GM12864 (cell line): ENCODE measurements around the gene PLEKHO2.
A peak's percentile ranks its signal among the peaks of the same experiment; 100 is the strongest.

ENCODE experiments used
- DNase-seq: peaks from one replicate; pipeline ENCODE4 v3.0.0-alpha.2; 2011; ENCODE audit warnings: low read depth
- H3K4me3 ChIP-seq: 2 replicates; pipeline ENCODE4 v1.5.1; 2011; ENCODE audit warnings: mild to moderate bottlenecking, low read depth, low read length, control low read depth
- CTCF ChIP-seq: IDR thresholded peaks from 2 replicates; pipeline ENCODE4 v1.5.1; 2011; ENCODE audit warnings: low read depth, mild to moderate bottlenecking, moderate library complexity, low read length, control low read depth, inconsistent platforms; ENCODE audit errors: missing control alignments

The PLEKHO2 gene

GRCh38 chr15:64906402-64906801 lies 64.7 kb downstream of the PLEKHO2 start:
- DNase-seq = no peak
- no peak overlapping the region for H3K4me3 ChIP-seq
- TF ChIP-seq CTCF = no peak

GRCh38 chr15:64907991-64908390 lies 66.3 kb downstream of the PLEKHO2 start:
- DNase-seq = no peak
- no peak for TF ChIP-seq CTCF
- H3K4me3 ChIP-seq = no peak overlapping the region

- TF ChIP-seq CTCF = no peak
- H3K4me3 ChIP-seq = no peak overlapping the region
- DNase-seq = no peak
Observed at GRCh38 chr15:64909546-64909945, 67.8 kb downstream of the PLEKHO2 start.

- H3K4me3 ChIP-seq = peak within 1 kb of the TSS; percentile 65
- TF ChIP-seq CTCF = no peak
- no peak for DNase-seq
Observed at GRCh38 chr15:64911311-64912186, 69.8 kb downstream of the PLEKHO2 start, which contains the start of gene ANKDD1A. Gene ANKDD1A, plus strand, starts transcription at chr15:64911902. Its CDS starts 29 bp downstream, at chr15:64911931.

- no peak for DNase-seq
- H3K4me3 ChIP-seq = peak overlapping the region; percentile 65
- no peak for TF ChIP-seq CTCF
Observed at GRCh38 chr15:64912379-64913325, 70.9 kb downstream of the PLEKHO2 start.

GRCh38 chr15:64915518-64916227 lies 74.0 kb downstream of the PLEKHO2 start:
- TF ChIP-seq CTCF = no peak
- no peak for DNase-seq
- H3K4me3 ChIP-seq = no peak overlapping the region
